GM18858 (cell line): ENCODE data around the gene ME2.
"Not testable (repeated sequence)": the region's sequence is repeated elsewhere in the genome, so short reads cannot be mapped to it uniquely, and the experiment has no call there.

ENCODE experiments used
- ATAC-seq: cut with Tn5 transposase; IDR thresholded peaks from one replicate; pipeline ENCODE4 v1.9.1; 2021; ENCODE audit not compliant: unreplicated experiment

Gene ME2

DNA sequence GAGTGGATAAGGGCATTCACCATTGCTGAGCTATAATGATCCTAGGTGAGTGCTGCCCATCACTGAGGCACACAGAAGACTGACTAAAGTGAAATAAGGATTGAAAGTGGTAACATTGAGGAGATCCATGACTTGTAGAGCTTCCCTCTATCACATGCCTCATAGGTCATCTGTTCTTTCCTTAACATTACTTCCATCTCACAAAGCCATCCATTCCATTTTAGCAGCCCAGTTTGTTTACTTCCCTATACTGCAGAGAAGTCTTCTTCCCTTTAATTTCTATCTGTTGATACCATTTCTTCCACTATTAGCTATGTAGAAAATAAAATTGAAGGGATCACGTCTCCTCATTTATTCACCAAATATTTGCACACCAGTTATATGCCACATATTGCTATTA lies 32.1 kb downstream of the ME2 start:
- ATAC-seq, result no peak

DNA sequence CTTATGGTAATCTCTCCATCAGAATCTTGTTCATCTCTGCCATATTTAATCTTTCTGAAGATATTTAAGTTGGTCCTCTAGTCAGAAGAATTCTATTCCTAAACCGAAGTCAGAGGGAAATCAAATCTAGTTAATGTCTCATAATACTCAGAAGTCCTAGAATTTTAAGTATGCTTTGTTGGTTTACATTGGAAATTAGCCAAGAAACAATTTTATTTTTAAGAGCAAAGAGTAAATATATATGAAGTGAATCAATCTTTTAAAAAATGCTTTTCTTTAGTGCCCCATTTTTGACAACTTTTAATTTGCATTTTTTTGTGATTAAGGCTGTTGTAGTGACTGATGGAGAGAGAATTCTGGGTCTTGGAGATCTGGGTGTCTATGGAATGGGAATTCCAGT lies 38.1 kb downstream of the ME2 start:
- no peak for ATAC-seq

DNA sequence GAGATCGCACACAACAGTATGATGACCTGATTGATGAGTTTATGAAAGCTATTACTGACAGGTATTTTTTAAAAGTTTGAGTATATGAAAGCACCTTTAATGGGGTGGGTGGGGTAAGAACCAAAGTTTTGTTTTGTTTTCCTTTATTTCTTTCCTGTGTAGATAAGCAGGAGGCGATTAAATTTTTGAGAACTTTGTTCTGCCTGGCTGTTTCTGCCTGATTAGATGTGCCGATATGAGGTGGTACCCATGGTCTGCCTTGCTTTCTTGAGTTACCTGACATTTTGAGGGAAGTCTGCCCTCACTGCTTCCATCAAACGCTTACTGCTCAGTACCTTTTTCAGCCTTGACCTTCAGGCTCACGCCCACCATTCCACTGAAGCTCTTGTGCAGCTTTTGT lies 39.2 kb downstream of the ME2 start:
- ATAC-seq, result no peak

DNA sequence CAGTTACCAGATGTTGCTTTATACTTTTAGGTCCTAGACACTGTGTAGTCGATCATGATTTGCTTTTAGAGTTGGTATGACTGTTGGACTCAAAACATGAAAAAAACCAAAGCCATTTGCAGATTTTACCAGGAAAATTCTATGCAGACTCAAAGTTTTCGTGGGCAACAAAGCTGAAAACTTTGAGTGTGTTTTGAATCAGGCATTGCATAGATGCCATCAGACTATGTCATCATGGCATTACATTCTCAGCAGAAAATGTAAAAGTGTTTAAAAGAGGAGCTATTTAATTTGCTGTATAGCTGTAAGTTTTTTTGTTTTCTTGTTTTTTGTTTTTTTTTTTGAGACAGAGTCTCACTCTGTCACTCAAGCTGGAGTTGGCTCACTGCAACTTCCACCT lies 45.5 kb downstream of the ME2 start:
- ATAC-seq, result no peak

DNA sequence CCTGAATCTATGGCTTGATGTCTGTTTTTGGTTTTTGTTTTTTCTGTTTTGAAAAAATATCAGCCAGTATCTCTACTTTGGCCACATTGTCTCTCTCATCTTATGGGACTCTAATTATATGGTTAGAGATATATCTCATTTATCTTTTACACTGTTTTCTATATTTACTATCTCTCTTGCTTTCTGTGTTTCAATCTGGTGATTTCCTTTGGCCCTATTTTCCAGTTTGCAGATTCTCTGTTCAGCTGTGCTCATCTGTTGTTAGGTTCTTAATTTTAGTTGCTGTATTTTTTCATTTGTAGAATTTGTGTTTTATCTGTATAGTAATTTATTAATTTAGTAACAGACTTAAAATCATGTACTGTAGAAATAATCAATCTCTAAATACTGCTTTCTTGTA lies 47.6 kb downstream of the ME2 start:
- ATAC-seq, result no peak

DNA sequence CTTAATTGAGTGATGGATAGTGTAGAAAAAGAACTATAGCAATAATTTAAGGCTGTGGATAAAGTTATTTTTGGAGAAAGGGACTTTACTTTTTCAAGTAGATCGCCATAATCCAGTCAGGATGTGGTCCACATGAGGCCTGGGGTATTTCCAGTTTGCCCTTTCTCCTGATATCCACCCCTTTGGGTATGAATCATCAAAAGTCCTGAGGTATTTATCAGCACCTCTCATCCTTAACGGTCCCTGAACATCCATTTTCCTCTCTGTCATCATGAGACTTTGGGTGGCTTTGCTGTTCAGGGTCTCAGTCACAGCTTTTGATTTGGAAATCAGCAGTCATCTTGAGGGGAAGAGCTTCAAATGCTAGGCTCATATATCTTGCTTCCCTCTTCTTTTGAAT lies 49.6 kb downstream of the ME2 start:
- ATAC-seq, result no peak

DNA sequence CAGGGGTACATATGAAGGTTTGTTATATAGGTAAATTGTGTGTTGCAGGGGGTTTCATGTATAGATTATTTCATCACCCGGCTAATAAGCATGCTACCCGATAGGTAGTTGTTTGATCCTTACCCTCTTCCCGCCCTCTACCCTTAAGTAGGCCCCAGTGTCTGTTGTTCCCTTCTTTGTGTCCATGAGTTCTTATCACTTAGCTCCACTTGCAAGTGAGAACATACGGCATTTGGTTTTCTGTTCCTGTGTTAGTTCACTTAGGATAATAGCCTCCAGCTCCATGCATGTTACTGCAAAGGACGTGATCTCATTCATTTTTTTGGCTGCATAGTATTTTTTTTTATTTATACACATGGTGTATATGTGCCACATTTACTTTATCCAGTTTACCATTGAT lies 54.8 kb downstream of the ME2 start:
- no peak for ATAC-seq

DNA sequence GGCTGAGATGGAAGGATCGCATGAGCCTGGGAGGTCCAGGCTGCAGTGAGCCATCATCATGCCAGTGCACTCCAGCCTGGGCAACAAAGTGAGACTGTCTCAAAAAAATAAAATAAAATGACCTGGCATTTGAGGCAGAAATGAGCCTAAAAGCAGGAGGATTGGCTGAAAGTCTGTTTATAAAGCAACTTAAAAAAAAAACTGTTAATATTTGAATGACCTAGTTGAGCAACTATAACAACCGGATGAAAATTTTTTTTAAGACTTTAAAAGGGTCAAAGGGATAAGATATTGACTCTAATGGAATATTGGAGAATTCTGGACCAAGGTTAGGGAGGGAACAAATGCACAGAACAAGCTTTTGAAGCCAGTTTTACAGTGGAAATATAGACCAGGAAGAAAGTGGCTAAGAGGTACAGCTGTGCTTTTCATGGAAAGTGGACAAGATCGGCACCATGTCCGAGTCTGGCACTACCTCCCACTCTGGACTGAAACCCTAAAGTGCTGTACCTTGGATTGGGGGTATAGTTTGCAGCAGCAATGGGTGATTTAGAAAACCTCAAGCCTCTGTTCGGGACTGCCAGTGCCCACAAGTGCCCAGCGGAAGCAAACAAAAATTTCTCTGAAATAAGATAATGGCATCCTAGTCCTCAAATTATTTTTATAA lies 55.8 kb downstream of the ME2 start:
- no peak for ATAC-seq

DNA sequence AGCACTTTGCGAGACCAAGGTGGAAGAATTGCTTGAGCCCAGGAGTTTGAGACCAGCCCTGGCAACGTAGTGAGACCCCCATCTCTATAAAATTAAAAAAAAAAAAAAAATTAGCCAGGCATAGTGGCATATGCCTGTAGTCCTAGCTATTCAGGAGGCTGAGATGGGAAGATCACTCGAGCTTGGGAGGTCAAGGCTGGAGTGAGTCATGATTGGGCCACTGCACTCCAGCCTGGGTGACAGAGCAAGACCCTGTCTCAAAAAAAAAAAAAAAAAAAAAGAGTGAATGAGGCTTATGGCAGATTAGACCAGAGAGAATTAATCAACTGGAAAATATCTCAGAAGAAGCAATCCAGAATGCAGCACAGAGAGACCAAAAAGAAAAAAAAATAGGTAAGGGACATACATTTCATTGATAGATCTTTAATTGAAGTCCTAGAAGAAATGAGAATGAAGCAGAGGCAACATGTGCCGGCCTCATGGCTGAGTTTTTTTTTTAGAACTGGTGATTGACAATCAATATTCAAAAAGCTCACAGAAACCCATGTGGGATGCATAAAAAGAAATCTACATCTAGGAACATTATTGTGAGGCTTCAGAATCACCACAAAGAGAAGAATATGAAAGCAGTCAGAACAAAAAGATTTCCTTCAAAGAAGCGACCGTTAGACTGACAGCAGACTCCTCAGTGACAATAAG lies 56.7 kb downstream of the ME2 start:
- ATAC-seq, result no peak

DNA sequence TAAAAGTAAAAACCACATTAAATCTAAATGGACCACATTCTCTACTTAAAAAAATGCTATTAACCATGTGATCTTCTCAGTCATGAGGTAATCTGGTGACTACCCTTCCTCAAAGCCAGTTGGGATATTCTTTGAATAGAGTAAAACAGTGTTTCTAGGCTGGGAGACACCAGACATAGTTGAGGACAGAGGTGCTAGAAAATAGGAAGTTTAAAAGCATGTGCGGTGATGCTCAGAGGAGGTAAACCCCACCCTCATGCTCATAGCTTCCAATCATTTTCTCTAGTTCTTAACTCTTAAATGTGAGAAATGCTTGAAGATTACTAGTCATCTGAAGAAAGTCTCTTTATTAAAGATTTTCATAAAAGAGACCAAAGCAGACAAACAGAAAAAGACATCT lies 58.3 kb downstream of the ME2 start:
- ATAC-seq, result no peak

DNA sequence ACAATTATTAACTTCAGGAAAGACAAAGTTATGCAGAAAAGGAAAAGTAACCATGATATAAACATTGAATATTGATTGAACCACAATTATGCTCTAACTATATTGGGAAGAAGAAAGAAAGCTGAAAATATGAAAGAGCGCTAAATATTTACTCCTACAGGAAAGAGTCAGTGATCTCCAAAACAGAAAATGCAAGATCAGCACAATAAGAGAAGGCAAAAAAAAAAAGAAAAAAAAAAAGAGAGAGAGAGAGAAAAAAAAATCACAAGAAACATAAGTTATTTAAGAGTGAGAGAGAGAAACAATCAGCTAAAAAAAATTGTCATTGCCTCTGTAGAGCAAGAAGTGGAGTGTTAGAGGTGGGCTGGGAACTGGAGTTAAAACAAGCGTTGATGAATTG lies 60.0 kb downstream of the ME2 start:
- no peak for ATAC-seq

DNA sequence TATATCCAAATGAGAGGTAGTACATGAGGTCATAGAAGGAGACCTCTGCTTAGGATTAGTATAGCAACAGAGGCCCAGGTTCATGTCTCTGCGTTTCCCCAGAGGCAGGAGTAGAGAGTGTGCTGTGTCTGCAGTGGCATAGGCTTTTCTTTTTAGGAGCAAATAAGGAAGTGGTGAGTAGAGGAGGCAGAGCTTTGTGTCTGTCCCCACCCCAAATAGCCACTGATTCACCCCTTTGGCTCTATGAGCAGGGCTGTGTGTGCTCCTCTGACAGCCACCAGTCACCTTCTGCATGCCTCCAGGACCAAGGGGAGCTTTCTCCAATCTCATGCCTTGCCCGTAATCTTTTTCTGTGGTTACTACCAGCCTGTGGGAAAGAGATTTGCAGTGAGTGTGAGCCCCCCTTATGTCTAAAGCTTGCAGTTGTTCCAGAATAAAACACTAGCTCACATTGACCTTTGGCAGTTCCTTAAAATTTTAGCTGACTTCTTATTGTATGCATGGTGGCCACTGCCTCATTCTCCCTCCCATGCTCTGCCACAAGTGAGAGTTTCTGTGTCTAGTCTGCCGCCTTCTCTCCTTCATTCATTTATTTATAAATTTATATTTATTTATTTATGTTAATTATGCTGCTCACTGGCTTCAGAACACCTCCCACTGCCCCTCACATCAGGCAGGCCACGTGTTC lies 65.5 kb downstream of the ME2 start:
- ATAC-seq, result no peak

DNA sequence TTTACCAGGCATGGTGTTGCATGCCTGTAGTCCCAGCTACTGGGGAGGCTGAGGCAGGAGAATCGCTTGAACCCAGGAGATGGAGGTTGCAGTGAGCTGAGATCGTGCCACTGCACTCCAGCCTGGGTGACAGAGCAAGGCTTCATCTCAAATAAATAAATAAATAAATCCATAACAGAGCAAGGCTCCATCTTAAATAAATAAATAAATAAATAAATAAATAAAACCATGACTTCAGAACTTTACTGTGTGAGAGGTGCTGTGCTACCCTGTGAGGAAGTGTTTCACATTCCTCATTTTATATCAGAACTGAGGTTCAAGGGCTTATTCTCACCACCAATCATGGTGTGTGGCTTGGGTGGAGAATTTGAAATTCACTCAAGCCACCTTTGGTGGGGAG lies 67.0 kb downstream of the ME2 start:
- not testable (repeated sequence) for ATAC-seq

DNA sequence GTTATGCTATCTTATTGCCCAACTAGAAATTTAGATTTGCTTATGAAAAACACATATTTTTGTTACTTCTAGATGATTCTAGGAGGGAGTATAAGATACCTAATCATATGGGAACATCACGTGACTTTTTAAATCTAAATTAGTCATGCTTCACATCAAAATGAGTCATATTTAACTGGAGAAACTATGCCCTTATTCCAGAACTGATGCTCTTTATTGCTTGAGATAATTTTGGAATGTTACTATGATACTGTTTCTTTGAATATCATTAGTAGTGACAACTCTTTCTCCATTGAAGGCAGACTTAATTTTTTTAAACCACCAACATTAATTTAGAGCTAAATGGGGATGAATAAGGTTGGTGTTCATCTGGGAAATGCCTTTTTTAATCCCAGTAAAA lies 69.0 kb downstream of the ME2 start:
- ATAC-seq, result no peak

DNA sequence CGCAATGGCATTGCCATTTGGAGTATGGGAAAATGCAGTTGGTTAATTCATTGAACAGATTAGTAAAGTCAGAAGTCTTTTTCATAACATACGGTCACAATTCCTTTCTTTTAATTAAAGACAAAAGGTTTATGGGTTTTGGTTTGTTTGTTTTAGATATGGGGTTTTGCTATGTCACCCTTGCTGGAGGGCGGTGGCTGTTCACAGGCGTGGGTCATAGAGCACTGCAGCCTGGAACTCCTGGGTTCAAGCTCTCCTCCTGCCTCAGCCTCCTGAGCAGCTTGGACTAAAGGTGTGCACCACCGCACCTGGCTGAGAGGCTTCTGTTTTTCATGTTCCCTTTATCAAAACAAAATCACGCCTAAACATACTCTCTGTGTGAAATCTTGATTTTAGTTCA lies 70.3 kb downstream of the ME2 start:
- no peak for ATAC-seq

DNA sequence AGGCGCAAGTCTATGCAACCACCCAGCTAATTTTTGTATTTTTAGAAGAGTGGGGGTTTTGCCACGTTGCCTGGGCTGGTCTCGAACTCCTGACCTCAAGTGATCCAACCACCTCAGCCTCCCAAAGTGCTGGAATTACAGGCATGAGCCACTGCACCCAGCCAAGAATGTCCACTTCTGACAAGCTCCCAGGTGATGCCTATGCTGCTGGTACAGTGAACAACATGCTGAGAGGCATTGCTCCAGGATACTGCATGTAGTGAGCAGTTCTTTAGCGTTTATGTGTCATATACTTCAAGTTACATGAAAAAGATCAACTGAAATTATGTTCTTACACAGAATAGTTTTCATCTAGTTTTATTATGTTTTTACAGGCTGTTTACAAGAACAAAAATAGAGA lies 71.7 kb downstream of the ME2 start:
- no peak for ATAC-seq

DNA sequence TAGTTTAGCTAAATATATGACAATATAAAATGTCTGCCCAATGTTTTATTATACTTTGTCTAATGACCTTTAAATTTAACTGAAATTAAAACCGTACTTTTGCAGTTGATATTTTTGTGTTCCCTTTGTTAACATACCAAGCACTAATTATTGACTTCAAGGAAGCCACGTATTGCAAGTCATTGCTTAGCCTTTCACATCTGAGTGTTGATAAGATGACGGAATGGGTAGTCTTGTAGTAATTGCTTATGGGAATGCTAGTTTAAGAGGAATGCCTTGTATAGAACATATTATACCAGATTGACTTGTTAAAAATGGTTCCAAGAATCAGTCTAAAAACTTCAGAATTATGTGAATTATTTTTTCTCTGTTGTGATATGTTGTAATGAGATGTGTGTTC lies 74.9 kb downstream of the ME2 start:
- ATAC-seq, result no peak

DNA sequence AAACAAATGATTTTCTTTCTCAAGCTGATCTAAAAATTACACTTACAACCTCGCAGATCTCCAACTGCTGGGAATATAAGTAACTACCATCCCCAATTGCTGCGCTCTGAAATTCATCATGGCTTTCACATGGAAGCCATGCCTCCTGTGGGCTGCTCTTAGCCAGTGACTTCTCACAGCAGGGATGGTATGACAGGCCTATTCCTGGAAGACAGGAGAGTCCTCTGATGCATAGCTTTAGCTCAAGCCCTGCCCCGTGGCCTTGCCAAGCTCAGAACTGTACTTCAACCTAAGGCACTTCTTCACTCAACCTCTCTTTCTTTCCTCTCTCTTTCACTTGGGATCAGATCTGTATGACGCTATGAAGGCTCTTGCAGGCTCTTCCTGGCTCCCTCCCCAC lies 76.3 kb downstream of the ME2 start:
- no peak for ATAC-seq

DNA sequence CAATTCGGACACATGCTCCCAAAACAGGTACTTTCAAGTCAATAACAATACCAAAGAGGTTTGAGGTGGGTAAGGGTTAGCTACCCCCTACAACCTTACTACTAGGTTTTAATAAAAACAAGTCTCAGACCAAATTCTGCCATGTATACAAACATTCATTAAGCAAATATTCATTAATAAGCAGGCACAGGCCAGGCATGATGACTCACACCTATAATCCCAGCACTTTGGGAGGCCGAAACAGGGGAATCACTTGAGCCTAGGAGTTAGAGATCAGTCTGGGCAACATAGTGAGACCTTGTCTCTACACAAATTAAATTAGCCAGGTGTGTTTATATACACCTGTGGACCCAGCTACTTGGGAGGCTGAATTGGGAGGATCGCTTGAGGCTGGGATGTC lies 77.2 kb downstream of the ME2 start:
- ATAC-seq, result no peak

DNA sequence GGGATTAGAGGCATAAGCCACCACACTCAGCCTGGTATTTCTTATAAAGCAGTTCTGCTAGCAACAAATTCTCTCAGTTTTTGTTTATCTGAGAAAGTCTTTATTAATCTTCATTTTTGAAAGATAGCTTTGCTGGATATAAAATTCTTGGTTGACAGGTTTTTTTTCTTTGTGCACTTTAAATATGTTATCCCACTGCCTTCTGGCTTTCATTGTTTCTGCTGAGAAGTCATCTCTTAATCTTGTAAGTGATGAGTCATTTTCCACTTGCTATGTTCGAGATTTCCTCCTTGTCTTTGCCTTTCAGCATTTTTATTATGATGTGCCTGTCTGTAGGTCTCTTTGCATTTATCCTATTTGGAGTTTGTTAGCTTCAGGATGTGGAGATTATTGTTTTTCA lies 83.1 kb downstream of the ME2 start:
- ATAC-seq, result no peak

DNA sequence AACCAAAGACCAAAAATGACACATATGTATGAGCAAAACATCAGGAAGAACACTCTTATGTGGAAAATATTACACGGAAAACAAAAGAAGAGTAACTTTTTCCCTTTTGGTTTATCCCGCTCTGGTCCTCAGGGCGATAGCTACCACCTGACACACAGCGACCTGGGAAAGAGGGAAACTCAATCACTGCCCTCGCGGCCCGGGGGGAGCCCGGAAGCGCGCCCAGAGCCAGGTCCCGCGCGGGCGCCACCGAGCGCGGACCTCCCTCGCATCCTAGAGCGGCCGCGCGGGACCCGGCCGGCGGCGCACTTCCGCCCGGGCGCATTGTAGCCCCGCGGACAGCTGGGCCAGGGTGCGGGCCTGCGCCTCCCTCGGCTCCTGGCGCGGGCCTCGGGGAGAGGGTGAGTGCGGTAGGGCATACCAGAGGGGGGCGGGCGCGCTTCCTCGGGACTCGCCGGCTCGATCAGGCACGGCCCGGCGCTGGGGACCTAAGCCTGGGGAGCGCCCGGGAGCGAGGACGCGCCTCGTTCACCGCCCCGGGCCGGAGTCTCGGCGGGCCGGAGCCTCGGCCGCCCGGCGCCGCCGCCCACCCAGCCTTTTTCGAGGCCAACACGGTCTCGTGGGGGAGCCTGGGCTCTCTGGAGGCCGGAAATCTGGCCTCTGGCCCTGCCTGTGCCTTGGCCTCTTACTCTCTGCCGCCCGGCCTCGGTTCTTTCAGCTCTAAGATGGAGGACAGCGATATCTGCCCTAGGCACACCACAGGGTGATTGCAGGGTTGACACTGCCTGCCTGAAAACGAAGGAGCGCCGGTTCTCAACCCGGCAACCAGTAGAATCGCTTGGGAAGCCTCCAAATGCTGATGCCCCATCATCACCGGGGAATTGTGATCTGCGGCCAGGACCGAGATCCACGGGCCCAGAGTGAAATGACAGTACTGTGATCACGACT lies 89.1 kb downstream of the ME2 start, which contains the start of gene ELAC1:
Gene ELAC1 (plus strand): TSS at position 327 of the 948 bp plus-strand sequence. CDS start 6,365 bp downstream, outside the sequence.
- ATAC-seq, result peak; percentile 84
